Inflammatory macrophage treated with lipopolysaccharide for 1 hour (primary cell): Measurements from ENCODE around the gene ZNF296.

ENCODE experiments used
- DNase-seq, 2 donors: peaks; one replicate each; pipeline ENCODE4 v3.0.0-alpha.2; 2020 to 2022

ZNF296 gene

DNA sequence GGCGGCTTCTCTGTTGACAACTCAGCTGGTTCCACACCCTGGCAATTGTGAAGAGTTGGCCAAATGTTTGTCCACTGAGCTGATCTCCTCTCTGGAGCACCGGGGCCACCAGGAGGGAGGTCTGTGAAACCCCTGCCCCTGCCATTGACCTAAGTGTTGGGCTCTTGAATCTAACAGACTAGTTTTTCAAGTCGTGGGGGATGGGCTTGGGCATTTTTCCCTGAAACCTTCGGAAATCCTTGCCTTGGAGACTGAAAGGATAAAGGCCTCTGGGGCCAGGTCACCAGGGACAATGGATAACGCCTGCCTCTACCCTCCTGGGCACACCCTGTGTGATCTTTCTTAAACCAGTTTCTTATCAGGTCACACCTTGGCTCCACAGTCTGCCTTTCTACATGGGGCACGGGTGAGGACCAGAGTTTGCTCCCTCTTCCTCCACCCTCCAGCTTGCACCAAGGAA lies 3.7 kb upstream of the ZNF296 start:
- no peak for DNase-seq

DNA sequence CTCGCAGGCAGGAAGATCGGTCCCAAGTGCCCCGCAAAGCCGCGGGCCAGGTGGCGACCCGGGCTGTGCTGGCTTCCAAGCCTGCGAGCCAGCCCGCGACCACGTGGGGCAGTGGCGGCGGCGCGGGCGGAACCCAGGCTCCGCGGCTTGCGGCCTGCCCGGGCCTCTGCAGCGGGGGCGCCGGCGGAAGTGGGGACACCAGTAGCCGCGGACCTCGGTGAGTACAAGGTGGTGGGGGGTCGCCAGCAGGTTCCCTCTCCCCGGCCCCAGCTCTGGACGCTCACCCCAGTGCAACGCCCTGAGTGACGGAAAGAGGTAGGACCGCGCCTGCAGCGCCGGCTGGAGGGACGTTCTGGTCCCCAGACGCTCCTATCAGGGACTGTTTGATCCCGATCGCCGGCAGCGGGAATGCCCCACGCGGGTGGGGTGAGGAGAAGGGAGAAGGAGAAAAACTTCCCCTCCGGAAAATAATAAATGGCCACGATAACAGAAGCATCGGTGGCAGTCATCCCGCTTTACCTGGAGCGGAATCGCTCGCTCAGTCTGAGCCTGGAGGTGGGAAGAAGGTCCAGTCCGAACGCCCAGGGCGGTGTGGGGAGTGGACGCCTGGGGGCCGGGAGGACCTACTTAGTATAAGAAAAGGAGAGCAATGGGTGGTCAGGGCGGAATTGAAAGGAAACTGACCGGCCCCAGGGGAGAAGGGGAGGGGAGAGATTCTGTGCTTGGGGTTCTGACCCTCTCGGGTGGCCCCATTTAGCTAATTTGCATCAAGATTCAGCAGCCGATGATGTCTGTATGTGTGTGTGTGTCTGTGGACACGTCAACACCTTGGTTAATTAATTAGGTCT lies 3.0 kb upstream of the ZNF296 start, which contains the start of gene GEMIN7:
GEMIN7 (plus strand) TSS at position 198 of the 848 bp plus-strand sequence. CDS start 10,855 bp downstream, outside the sequence.
- DNase-seq: peak; percentile 61 to 74

DNA sequence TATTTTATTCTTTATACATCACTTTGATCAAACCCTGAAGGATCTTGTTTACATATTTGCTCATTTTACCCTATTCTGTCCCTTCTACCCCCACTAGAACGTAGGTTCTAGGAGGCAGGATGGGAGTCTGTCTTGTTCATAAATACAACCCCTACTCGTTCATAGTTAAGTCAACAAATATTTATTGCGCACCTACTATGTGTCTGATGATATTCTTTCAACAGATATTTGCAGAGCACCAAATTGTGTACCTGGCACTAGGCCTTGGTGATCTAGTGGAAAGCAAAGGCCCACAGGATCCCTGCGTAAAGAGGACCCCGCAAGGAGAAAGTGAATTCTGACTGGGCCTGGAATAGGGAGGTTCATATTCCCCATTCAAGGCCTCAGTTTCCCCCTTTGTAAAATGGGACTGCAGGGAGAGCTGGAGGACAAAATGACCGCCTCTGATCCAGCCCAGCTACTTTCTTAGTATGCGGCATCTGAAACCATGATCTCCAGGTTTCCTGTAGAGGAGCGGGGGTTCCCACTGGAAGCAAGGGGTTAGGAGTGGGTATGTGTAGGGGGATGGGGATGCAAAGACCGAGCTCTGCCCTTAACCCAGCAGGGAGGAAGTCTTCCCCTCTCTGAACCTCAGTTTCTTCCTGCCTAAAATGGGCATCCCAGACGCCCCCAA lies 2.2 kb upstream of the ZNF296 start:
- DNase-seq: no peak

DNA sequence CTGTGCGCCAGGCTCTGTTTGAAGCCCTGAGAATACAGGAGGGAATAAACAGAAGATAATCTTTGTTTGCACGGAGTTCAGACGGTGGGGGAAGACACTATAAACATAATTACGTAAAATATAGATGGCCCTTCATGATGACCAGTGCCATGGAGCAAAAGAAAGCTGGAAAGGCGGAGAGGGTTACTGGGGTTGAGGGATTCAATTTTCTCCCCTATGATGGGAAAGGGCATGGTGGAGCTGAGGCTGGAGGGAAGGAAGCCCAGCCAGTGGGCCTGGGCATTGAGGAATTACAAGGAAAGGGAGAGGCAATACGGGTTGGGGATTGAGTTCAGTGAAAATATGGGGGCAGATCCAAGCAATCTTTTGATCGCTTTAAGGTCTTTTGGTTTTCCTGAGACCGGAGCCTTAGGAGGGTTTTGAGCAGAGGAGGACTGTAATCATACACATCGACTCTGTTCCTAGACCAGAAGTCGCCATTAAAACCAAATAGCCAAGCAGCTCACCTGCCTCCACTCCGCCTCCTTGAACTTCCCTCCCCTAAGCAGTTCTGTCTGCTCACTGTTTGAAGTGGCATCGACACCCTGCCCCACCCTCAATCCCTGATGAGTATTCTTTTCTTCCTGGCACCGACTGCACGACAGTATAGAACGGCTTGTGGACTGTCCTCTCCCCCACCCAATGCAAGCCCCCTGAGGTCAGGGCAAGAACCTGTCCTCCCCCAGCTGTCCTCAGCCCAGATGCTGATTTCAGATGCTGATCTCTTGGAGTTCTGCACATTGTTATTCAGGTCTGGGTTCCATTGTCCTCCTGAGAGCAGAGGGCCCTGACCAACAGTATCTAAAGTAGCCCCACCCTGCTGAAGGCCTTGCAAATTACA lies 813 bp upstream of the ZNF296 start:
- DNase-seq: no peak

DNA sequence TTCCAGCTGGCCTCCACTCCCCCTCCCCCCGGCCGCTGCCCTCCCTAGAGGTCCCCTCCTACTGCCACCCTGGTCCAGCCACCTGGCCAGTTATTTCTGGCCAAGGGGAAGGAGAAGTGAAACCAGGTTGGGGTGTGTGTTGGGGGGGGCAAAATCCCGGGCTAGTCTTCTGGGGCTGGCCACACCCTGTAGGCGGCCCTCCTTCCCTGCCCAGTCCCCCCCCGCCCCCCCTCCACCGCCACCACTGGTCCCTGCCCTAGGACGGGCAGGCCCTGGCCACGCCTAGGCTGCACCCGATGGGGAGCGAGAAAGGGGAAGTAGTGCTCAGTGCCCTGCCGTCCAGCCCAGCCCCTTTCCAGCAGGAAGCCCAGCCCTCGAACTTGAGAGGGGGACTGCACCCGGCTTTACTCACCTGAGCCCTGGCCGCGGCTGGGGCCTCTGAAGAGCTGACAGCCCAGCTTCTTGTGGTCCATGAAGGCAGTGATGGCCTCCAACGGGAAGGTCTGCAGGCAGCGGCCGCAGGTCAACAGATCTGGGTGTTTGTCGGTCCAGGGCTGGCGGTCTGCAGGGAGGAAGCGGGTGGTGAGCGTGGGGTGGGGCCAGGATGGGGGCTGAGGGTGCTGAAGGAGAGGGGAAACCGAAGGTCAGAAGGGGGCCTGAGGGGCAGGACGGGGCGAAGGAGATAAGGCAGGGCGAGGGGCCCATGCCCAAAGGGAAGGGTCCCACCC lies 813 bp downstream of the ZNF296 start:
- DNase-seq: peak; percentile 84 to 89

DNA sequence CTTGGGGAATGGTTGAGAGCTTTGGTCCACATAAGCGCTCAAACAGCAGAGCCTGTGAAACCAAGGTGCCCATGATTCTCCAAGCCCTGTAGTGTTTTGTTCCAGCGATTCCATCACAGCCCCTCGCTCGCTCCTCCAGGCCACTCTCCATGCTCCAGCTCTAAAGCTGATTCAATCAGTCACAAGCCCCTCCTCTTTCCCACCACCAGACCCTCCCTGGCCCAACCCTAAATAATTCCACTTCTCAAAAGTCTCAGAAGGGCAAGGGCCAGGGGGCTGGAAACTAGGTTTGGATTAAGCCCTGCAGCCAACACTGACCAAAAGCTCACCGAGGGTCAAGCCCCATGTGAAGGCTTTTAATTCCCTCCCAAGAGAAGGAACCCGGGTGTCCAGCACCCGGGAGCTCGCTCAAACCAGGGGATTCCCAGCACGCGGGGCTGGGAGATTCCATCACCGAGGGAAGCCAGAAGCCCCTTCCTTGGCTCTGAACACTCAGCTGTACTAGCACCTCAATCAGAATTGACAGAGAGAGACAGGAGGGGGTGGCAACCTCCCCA lies 1.5 kb downstream of the ZNF296 start:
- DNase-seq: no peak

DNA sequence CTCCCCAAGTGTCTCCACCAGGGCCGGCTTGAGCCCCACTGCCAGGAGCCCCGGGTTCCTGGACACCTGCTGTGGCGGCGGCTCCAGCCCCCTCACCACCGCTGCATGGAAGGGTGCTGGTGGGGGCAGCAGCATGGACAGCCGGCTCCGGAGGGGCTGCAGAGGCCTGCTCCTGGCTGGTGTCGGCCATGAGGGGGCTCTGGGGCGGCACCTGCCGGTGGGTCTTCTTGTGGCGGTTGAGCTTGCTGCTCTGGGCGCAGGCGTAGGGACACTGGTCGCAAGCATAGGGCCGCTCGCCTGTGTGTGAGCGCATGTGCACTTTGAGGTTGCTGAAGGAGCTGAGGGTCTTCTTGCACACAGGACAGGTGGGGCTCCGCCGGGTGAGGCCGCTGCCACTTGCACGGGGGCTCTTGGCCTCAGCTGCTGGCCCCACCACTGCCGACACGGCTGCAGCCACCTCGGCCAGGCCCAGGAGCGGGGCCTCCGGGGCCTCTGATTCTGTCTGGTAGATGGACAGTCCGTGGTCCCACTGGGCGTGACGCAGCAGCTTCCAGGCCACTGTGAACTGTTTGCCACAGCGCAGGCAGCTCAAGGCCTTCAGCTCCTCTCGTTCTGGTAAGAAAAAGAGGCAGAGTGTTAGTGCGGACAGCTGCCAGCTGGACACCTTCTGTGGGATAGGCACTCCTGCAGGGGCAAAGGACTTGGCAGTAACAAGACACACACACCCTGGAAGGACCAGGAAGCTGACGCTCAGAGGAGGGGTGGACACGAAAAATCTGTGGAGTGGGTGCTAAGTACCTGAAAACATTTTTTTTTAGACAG lies 4.1 kb downstream of the ZNF296 start:
- no peak for DNase-seq

DNA sequence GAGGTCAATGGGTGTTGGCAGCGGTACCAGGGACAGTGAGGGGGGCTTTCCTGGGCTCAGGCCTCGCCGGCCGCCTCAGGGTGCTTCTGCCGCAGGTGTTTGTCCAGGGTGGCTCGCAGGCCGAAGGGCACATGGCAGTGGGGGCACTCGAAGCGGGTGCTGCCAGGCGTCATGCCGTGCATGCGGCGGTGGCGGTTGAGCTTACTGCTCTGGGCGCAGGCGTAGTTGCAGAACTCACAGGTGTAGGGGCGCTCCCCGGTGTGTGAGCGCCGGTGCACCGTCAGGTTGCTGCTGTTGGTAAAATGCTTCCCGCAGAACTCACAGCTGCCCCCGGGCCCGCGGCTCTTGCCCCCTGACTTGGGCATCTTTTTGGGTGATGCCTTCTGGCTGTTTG lies 4.7 kb downstream of the ZNF296 start:
- no peak for DNase-seq

DNA sequence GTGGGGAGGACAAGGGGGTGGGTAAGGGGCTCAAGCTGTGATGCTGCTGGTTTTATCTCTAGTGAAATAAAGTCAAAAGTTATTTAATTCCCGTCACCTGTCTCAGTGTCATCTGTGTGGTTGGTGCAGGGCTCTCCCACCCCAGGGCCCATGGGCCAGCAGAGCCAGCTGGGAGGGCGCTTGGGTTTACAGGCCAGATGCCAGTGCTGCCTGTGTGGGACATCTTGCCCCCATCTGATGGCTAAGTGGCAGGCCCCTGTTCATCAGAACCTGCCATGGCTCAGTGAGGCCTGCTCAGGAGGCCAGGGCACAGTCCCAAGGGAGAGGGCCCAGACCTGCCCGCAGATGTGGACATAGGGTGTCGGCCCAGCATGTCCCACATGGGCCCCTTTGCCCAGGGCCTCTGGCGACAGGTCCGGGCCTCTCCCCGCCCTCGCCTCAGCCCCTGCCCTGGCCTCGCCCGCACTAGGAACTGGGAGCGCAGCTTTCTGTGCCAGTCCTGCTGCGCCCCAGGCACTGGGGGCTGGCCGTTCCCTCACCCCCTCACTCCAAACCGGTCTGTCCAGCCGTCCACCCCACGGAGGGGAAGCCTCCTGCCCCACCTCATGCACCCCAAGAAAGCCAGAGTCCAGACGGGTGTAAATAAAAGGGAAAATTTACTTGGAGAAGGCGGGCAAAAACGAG lies 5.3 kb downstream of the ZNF296 start:
- no peak for DNase-seq

DNA sequence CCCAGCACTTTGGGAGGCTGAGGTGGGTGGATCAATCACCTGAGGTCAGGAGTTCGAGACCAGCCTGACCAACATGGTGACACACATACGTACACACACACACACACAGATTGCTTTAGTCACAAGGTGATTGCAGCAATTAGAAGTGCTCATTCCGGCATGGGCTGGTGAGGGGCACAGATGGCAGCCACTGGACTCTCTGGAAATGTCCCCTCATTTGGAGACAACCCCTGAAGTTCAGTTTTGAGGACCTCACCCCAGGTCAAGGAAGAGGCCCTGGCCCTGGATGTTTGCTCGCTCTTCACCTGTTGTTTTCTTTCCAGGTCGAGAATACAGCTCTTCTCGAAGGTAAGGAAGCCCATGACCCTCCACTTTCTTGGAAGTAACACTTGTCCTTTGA lies 6.1 kb downstream of the ZNF296 start:
- DNase-seq: no peak

DNA sequence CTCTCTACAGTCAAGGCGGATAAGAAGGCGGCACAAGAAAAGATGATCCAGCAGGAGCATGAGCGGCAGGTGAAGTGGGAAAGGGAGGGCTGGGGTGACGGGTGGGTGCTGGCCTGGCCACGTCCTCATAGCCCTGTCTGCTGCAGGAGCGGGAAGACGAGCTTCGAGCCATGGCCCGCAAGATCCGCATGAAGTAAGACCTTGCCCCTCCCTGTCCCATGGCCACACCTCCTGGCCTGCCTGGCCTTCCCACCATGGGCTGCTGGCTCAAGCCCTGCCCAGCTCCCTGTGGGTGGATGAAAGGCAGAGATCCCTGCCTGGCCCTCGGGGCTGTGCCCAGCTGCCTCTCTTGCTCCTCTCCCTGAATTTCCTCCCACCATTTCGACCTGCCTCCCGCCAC lies 7.2 kb downstream of the ZNF296 start:
- peak; percentile 44 to 66 for DNase-seq

DNA sequence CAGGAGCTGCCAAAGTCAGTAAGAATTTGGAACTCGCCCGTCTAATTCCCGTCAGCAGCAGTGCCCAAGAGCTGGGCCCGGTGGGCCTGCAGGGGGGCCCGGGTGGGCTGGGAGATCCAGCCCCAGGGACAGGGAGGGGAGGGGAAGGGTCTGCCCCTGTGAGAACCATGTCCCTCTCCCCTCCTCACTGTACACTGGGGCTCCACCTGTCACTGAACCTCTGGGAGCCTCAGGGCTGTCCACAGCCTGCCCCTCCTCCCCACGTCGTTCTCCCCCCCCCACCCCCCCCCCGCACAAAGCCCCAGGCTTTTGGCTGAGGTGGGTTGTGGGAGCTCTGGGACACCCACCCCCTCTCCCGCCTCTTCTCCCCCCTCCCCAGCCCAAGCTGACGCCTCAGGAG lies 8.2 kb downstream of the ZNF296 start:
- no peak for DNase-seq

DNA sequence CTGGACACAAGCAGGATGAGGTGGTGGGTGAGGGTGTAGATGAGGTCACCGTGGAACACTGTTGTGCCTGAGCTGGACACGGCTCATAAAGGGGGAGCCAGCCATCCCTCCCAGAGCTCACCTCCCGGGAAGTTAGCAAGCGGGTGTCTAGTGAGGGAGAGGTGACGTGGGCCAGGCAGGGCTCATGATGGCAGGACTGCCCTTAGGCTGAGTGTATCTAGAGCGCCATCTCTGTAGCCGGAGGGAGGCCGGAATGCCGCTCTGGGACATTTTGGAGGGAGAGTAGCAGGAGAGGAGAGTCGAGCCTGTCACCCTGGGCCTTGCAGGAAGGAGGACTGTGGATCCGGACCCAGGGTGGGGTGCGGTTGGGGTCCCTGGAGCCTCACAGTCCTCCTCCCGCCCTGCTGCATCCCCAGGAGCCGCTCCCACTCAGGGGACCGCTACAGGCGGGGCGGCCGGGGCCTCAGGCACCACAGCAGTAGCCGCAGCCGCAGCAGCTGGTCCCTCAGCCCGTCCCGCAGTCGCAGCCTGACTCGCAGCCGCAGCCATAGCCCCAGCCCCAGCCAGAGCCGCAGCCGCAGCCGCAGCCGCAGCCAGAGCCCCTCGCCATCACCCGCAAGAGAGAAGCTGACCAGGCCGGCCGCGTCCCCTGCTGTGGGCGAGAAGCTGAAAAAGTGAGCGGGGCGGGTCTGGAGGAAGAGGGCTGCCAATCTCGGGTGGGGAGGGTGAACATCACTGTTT lies 9.2 kb downstream of the ZNF296 start:
- no peak for DNase-seq

DNA sequence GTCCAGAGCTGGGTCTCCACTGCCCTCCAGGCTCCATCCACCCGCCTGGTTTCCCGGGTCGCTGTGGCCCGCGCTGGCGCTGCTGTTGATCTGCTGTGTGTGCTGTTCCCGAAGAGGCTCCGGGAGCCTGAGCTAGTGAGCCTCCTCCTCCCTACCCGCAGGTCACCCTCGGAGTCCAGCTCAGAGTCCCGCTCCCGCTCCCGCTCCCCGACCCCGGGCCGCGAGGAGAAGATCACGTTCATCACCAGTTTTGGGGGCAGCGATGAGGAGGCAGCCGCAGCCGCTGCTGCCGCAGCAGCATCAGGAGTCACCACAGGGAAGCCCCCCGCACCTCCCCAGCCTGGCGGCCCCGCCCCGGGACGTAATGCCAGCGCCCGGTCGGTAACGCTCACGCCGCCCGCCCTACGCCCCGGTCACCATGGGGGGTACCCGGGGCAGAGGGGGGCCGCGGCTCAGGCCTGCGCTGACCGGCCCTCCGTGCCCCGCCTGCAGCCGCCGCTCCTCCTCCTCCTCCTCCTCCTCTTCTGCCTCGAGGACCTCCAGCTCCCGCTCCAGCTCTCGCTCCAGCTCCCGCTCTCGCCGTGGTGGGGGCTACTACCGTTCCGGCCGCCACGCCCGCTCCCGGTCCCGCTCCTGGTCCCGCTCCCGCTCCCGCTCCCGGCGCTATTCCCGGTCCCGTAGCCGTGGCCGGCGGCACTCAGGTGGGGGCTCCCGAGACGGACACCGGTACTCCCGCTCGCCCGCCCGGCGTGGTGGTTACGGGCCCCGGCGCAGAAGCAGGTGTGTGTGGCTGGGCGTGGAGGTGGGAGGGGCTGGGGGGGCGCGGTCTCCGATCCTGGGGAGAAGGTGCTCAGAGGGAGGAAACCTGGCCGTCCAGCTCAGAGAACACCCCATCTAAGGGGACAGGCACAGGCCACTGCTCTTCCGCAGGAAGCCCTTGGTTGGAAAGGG lies 12.2 kb downstream of the ZNF296 start:
- DNase-seq: no peak

DNA sequence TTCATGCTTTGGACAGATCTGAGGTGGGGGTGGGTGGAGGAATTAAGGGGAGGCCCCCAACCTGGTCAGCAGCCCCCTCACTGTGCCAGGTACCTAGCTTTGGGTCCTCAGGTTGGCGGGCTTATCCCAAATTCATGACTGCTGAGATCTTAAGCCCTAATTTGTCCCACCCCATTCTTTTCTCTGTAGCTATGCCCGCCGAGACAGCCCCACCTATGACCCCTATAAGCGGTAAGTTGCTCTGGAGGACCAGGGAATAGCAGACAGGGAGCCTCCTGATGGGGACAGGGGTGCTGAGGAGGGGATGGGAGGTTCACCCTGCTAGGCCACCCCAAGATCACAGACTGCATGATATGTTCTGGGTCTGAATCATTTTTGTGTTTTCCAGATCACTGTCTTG lies 14.3 kb downstream of the ZNF296 start:
- DNase-seq: no peak

DNA sequence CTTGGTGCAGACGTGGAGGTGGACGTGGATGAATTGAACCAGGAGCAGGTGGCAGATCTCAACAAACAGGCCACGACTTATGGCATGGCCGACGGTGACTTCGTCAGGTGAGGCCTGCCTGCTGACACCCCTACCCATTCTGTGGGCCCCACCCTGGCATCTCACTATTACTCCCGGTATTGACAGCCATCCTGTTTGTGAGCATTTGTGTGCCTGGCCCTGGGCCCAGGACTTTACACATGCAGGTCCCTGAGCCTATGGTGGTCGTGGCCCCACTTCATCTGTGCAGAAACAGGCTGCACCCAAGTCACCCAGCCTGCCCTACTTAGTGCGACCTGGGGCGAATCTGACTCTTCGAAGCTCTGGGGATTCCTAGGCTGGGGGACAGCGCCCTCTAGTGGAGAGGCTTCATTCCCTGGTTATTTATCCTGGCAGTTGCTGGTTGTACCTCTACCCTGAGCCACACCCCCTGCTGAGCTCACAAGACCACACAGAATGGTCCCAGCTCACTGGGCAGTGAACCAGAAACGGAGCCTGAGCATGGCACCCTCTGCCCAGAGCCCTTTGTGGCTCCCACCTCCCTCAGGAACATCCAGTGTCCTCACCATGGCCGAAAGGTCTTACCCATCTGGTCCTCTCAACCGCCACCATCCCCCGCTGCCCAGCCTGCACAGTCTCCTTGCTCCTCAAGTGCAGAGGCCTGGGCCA lies 16.9 kb downstream of the ZNF296 start:
- peak; percentile 54 to 96 for DNase-seq

DNA sequence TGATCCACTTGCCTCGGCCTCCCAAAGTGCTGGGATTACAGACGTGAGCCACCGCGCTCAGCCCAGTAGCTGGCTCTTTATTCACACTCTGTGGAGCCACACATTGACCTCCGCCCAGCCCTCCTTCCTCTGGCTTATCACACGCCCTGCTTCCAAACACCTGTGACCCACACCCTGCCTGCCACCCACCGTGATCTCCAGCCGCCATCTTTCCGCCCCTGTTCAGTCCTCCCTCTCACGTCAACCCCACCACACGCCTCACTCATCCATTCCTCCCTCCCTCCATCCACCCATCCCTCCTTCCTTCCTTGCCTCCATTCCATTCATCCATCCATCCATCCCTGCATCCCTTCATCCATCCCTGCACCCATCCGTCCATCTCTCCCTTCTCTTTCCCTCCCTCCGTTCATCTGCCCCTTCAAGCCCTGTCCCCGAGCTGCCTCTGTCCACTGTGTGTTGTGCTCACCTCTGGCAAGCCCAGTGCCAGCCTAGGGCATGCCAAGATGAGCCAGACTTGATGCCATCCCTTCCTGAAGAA lies 17.6 kb downstream of the ZNF296 start:
- DNase-seq: no peak

DNA sequence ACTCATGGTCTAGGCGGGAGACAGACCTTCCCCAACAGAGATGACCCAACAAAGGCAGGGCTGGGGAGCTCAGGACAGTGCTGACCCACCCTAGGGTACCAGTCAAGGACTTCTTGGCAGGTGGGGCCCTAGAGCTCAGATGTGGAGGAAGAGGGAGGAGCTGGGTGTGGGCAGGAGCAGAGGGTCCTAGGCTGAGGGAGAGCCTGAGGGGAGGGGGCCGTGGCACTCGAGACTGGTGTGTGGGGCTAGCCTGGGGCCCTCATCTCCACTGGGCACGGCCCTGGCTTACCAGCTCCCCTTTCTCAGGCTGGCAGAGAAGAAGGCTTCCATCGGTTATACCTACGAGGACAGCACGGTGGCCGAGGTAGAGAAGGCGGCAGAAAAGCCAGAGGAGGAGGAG lies 18.8 kb downstream of the ZNF296 start:
- no peak for DNase-seq
